IMR-90 (cell line): ENCODE results near the gene ATG3. TPM values are rescaled to one million over a fixed set of nuclear protein-coding genes. Genes with fewer than 3 reads are reported as not detected.

Experiments used
- ATAC-seq: fragments of 200-7000 bp; cut with Tn5 transposase; 2 replicates; pipeline ENCODE4 v1.9.1; 2020; ENCODE audit warnings: low read depth, mild to moderate bottlenecking, moderate library complexity
- BruUV-seq: library from RNA; stranded (reverse); fragments of 400-500 nt; replicated peaks from 2 replicates; lab custom pipeline; 2021; lab: Mats Ljungman, UMichigan
- CTCF ChIA-PET: fragments of 300-600 bp; formaldehyde crosslinking; extraction: SDS; loops from one replicate; lab custom pipeline; 2021; ENCODE audit warnings: antibody characterized with exemption; lab: Yijun Ruan, JAX
- POLR2A ChIA-PET: fragments of 300-600 bp; sonication (Branson Sonifier 250); formaldehyde crosslinking; loops from one replicate; lab custom pipeline; 2022; ENCODE audit warnings: antibody characterized with exemption; ENCODE audit not compliant: unreplicated experiment; lab: Charles Lee
- DNase-seq: peaks from one replicate; pipeline ENCODE4 v3.0.0; 2013
- H2AFZ ChIP-seq: replicated peaks from 2 replicates; pipeline ENCODE3; 2013; ENCODE audit warnings: low read length, mild to moderate bottlenecking; ENCODE audit not compliant: poor library complexity
- H2AK5ac ChIP-seq: 2 replicates; pipeline ENCODE4 v1.6.1; 2013; ENCODE audit warnings: low read depth, low read length, inconsistent platforms
- H2AK9ac ChIP-seq: replicated peaks from 2 replicates; pipeline ENCODE3; 2013; ENCODE audit warnings: mild to moderate bottlenecking, low read depth, low read length, moderate library complexity; ENCODE audit not compliant: poor library complexity
- H2BK120ac ChIP-seq: 2 replicates; pipeline ENCODE4 v1.6.1; 2013; ENCODE audit warnings: low read depth, low read length, inconsistent platforms
- H2BK15ac ChIP-seq: 3 replicates; pipeline ENCODE4 v1.6.1; 2013; ENCODE audit warnings: low read depth, low read length, inconsistent platforms
- H2BK20ac ChIP-seq: 2 replicates; pipeline ENCODE4 v1.6.1; 2013; ENCODE audit warnings: low read depth, mild to moderate bottlenecking, inconsistent platforms, low read length, moderate library complexity
- H2BK5ac ChIP-seq: 2 replicates; pipeline ENCODE4 v1.6.1; 2013; ENCODE audit warnings: mild to moderate bottlenecking, low read depth, low read length, inconsistent platforms; ENCODE audit not compliant: poor library complexity, severe bottlenecking
- H3K14ac ChIP-seq: replicated peaks from 2 replicates; pipeline ENCODE4 v1.6.1; 2013; ENCODE audit warnings: low read depth, low read length, inconsistent platforms
- H3K18ac ChIP-seq: 2 replicates; pipeline ENCODE4 v1.6.1; 2013; ENCODE audit warnings: low read depth, low read length, control low read depth
- H3K23ac ChIP-seq: 2 replicates; pipeline ENCODE4 v1.6.1; 2013; ENCODE audit warnings: low read depth, low read length, inconsistent platforms
- H3K27ac ChIP-seq: 2 replicates; pipeline ENCODE4 v1.5.1; 2013; ENCODE audit warnings: mild to moderate bottlenecking, control low read depth, low read length; ENCODE audit not compliant: insufficient read depth
- H3K27me3 ChIP-seq: 2 replicates; pipeline ENCODE4 v1.6.1; 2013; ENCODE audit warnings: low read length; ENCODE audit not compliant: control insufficient read depth, insufficient read depth
- H3K36me3 ChIP-seq: 2 replicates; pipeline ENCODE4 v1.6.1; 2013; ENCODE audit warnings: low read length, mixed read lengths; ENCODE audit not compliant: control insufficient read depth, insufficient read depth
- H3K4ac ChIP-seq: 2 replicates; pipeline ENCODE4 v1.6.1; 2013; ENCODE audit warnings: low read depth, low read length, inconsistent platforms
- H3K4me1 ChIP-seq: 2 replicates; pipeline ENCODE4 v1.6.1; 2013; ENCODE audit warnings: low read length, mixed read lengths; ENCODE audit not compliant: control insufficient read depth, insufficient read depth
- H3K4me2 ChIP-seq: 2 replicates; pipeline ENCODE4 v1.6.1; 2013; ENCODE audit warnings: low read depth, mild to moderate bottlenecking, control low read depth, low read length, moderate library complexity
- H3K4me3 ChIP-seq: 2 replicates; pipeline ENCODE4 v1.5.1; 2013; ENCODE audit warnings: low read depth, mild to moderate bottlenecking, control low read depth, low read length, moderate library complexity; ENCODE audit not compliant: insufficient read depth
- H3K56ac ChIP-seq: 2 replicates; pipeline ENCODE4 v1.6.1; 2013; ENCODE audit warnings: low read length, inconsistent platforms; ENCODE audit not compliant: insufficient read depth; ENCODE audit errors: extremely low read depth
- H3K79me1 ChIP-seq, 2 experiments: 2 replicates each; pipeline ENCODE4 v1.6.1; 2013; ENCODE audit warnings: low read length in 2 of 2, inconsistent platforms in 1 of 2, low read depth in 1 of 2
- H3K9ac ChIP-seq: 2 replicates; pipeline ENCODE4 v1.6.1; 2013; ENCODE audit warnings: low read depth, low read length, control low read depth
- H3K9me1 ChIP-seq: 2 replicates; pipeline ENCODE4 v1.6.1; 2013; ENCODE audit warnings: low read length, inconsistent platforms; ENCODE audit not compliant: insufficient read depth
- H3K9me3 ChIP-seq: 2 replicates; pipeline ENCODE4 v1.6.1; 2013; ENCODE audit warnings: low read length; ENCODE audit not compliant: control insufficient read depth, insufficient read depth
- H4K20me1 ChIP-seq: 2 replicates; pipeline ENCODE4 v1.6.1; 2013; ENCODE audit warnings: low read length, inconsistent platforms; ENCODE audit not compliant: insufficient read depth
- H4K5ac ChIP-seq: 2 replicates; pipeline ENCODE4 v1.6.1; 2013; ENCODE audit warnings: mild to moderate bottlenecking, low read depth, low read length, control low read depth
- H4K8ac ChIP-seq, 2 experiments: 2 replicates each; pipeline ENCODE4 v1.6.1; 2013; ENCODE audit warnings: low read depth in 2 of 2, low read length in 2 of 2, control low read depth in 1 of 2, inconsistent platforms in 1 of 2
- H4K91ac ChIP-seq: 2 replicates; pipeline ENCODE4 v1.6.1; 2013; ENCODE audit warnings: low read depth, low read length, inconsistent platforms; ENCODE audit not compliant: insufficient read depth
- CHD1 ChIP-seq: IDR thresholded peaks from 2 replicates; pipeline ENCODE4 v1.6.1; 2012; ENCODE audit warnings: low read depth, low read length, improper control_type of control experiment
- MAFK ChIP-seq: IDR thresholded peaks from 2 replicates; pipeline ENCODE4 v1.6.1; 2012; ENCODE audit warnings: low read depth, low read length, improper control_type of control experiment
- MAZ ChIP-seq: IDR thresholded peaks from 2 replicates; pipeline ENCODE4 v1.6.1; 2012; ENCODE audit warnings: low read depth, mild to moderate bottlenecking, low read length, improper control_type of control experiment, moderate library complexity, borderline replicate concordance
- RAD21 ChIP-seq: IDR thresholded peaks from 2 replicates; pipeline ENCODE4 v1.6.1; 2012; ENCODE audit warnings: low read length, improper control_type of control experiment
- RCOR1 ChIP-seq: IDR thresholded peaks from 2 replicates; pipeline ENCODE4 v1.6.1; 2012; ENCODE audit warnings: mild to moderate bottlenecking, low read length, improper control_type of control experiment; ENCODE audit not compliant: insufficient replicate concordance
- SMC3 ChIP-seq: fragments of 150-350 bp; IDR thresholded peaks from 2 replicates; pipeline ENCODE4 v1.6.1; 2016; ENCODE audit warnings: low read depth, mild to moderate bottlenecking, antibody characterized with exemption, low read length, moderate library complexity
- WGBS, 2 experiments: methylation state at CpG; one replicate each; pipeline versions ENCODE4 v1.1.5 to v1.1.7; 2013; ENCODE audit warnings: missing lambda C conversion rate in 2 of 2; ENCODE audit not compliant: insufficient read length in 1 of 2; ENCODE audit errors: extremely low coverage in 2 of 2; 5-methylcytosine and 5-hydroxymethylcytosine counted together
- dilution Hi-C: fragments of 300-500 bp; cut with HindIII; formaldehyde crosslinking; loops from one replicate; pipeline ENCODE4 v1.14.3; 2018; ENCODE audit warnings: low sequenced_read_pairs; ENCODE audit not compliant: unreplicated experiment
- in situ Hi-C: fragments of 300-500 bp; cut with MboI; formaldehyde crosslinking; loops from 3 replicates; pipeline ENCODE4 v1.14.3; 2019; ENCODE audit warnings: low sequenced_read_pairs, inconsistent platforms, mixed read lengths
- intact Hi-C: fragments of 100-400 bp; cut with micrococcal nuclease; formaldehyde crosslinking; loops from 2 replicates; pipeline ENCODE4 v1.10.0; 2022
- polyA plus RNA-seq, 3 experiments: library from polyadenylated mRNA; depleted of rRNA; stranded (reverse); fragments of >200 nt; gene quantifications; 2 replicates each; pipeline ENCODE4 v1.2.3, GENCODE V29; 2012; ENCODE audit warnings: low replicate concordance in 1 of 3
- total RNA-seq: library from RNA; depleted of rRNA; stranded (reverse); fragments of >200 nt; gene quantifications from 2 replicates; pipeline ENCODE4 v1.2.3, GENCODE V29; 2012
- TF ChIP-seq, protein P1 (sequence below): conservative IDR thresholded peaks from 2 replicates; pipeline ENCODE4 v1.5.1; 2012; ENCODE audit warnings: mild to moderate bottlenecking, low read depth, low read length, improper control_type of control experiment

Gene ATG3
- total and polyA plus RNA-seq, 2 of the 4 experiments (the other 2 are of a cell fraction), result 30.8 to 31.7 TPM

DNA sequence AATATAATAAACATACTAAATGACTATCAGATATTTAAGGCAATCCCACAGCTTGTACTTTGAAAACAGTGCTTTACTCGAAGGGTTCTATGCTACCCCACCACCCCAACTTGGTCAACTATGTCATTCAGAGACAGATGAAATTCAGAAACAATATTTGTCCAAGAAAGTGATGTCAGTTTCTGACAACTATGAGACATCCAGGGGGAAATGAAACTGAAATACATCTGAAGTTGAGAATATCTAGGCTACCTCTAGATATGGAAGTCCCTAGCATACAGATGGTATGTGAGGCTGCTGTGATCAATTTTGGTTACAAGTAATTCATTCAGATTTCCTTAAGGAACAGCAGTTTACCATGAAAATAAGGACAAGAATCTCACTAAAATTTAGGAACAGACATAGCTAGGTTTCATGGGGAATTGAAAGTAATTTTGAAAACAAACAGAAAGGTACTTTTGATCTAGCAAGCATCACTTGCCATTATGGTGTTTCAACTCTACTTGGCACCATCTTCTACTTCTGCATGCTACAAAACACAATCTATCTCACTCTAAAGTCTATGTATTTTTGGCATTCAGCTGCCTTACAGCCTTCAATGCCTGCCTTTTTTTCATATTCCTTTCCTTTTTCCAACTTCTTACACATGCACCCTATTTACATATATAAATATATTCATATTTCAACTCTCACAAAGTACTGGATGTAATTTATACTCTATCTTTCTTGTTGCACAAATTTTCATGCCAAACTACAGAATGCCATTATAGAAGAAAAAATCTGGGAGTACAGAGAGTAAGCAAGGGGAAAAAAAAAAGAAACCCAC lies 21.7 kb downstream of the ATG3 start (continued):
- no peak for TF ChIP-seq RCOR1

DNA sequence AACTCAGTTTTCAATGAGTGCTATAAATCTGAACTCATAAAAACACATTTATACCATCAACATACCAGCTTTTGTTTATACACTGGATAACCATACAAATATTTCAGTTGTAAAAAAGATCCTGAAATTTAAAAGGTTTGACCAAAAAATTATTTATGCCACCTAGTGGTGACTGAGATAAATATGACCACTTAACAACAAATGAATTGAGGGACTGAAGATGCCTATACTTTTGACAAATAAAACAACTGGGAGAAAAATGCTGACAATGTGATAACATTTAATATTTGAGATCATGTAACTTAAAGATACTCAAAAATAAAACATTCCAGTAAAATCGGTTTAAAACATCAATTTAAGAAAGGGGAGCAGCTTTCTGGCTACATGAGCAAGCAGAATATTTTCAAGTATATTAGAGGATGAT lies 30.4 kb downstream of the ATG3 start:
- ChIA-PET CTCF (interaction anchor here (0.7 to 1.4 kb wide), 3 partner anchors 14 to 239 kb away, joined by 3 to 4 read pairs (median 3); no protein-coding TSS in a partner anchor), POLR2A (no interaction called here)
- in situ Hi-C loops, result no loop called here

More for the DNA sequence above, 30.4 kb downstream of the ATG3 start:
- dilution Hi-C loops, result no loop called here
- H3K4me3 ChIP-seq, result no peak overlapping the region
- H2AFZ ChIP-seq, result no peak overlapping the region
- BruUV-seq, result no TSS peak
- H4K91ac ChIP-seq, result no peak overlapping the region
- H3K23ac ChIP-seq, result no peak overlapping the region
- H2BK5ac ChIP-seq, result no peak overlapping the region
- no peak overlapping the region for H3K18ac ChIP-seq
- TF ChIP-seq SMC3 (peak; percentile 43; the same call in 1 of the 2 replicates), CHD1 (no peak), MAZ (no peak), MAFK (peak; percentile 85), RAD21 (0 out of 2 replicates have a peak, but pooled peaks have one; percentile 27)
- TF ChIP-seq, protein P1, sequence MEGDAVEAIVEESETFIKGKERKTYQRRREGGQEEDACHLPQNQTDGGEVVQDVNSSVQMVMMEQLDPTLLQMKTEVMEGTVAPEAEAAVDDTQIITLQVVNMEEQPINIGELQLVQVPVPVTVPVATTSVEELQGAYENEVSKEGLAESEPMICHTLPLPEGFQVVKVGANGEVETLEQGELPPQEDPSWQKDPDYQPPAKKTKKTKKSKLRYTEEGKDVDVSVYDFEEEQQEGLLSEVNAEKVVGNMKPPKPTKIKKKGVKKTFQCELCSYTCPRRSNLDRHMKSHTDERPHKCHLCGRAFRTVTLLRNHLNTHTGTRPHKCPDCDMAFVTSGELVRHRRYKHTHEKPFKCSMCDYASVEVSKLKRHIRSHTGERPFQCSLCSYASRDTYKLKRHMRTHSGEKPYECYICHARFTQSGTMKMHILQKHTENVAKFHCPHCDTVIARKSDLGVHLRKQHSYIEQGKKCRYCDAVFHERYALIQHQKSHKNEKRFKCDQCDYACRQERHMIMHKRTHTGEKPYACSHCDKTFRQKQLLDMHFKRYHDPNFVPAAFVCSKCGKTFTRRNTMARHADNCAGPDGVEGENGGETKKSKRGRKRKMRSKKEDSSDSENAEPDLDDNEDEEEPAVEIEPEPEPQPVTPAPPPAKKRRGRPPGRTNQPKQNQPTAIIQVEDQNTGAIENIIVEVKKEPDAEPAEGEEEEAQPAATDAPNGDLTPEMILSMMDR, result peak; percentile 52
- intact Hi-C loops, result no loop called here
- no peaks in the 10 kb centered on the region for H3K9me1 ChIP-seq
- no peak overlapping the region for H2BK120ac ChIP-seq
- no peak overlapping the region for H3K56ac ChIP-seq
- H4K5ac ChIP-seq, result no peak overlapping the region
- no peak overlapping the region for H2AK9ac ChIP-seq
- H3K14ac ChIP-seq, result no peak overlapping the region
- H3K4me1 ChIP-seq, result no peaks in the 10 kb centered on the region
- no peak overlapping the region for H3K27ac ChIP-seq
- no peak overlapping the region for H3K4me2 ChIP-seq
- peak; percentile 49 for DNase-seq
- no peak overlapping the region for H2BK20ac ChIP-seq
- H3K27me3 ChIP-seq, result no peaks in the 10 kb centered on the region
- no peaks in the 10 kb centered on the region for H3K79me1 ChIP-seq
- no peaks in the 10 kb centered on the region for H3K9me3 ChIP-seq
- H2BK15ac ChIP-seq, result no peak overlapping the region
- H3K36me3 ChIP-seq, result peaks cover 8% of the 10 kb centered on the region
- no peak overlapping the region for H4K8ac ChIP-seq
- WGBS, 2 experiments, result no CpG with 5 or more reads among the region's 1 CpG
- no peak for ATAC-seq
- no peak overlapping the region for H3K9ac ChIP-seq
- no peaks in the 10 kb centered on the region for H4K20me1 ChIP-seq
- no peak overlapping the region for H2AK5ac ChIP-seq
- H3K4ac ChIP-seq, result no peak overlapping the region
